Right atrium auricular region (tissue), 2 donors: ENCODE results near the gene MORN4. TPM values are rescaled to one million over a fixed set of nuclear protein-coding genes. Genes with fewer than 3 reads are reported as not detected.

Experiments used
- DNase-seq: peaks from one replicate; pipeline ENCODE4 v3.0.0-alpha.2; 2019; ENCODE audit warnings: low spot score
- H3K27ac ChIP-seq, 2 donors: fragments of 200-600 bp; sonication (generic); 1 replicate in 1 of 2; 2 replicates in 1 of 2; pipeline ENCODE4 v1.5.1; 2016 to 2019
- H3K27me3 ChIP-seq, 2 donors: fragments of 200-600 bp; sonication (generic); one replicate each; pipeline versions ENCODE4 v1.5.1 to v1.6.0; 2017 to 2019
- H3K36me3 ChIP-seq: fragments of 200-600 bp; sonication (generic); one replicate; pipeline ENCODE4 v1.5.1; 2016
- H3K4me1 ChIP-seq, 2 donors: fragments of 200-600 bp; sonication (generic); one replicate each; pipeline versions ENCODE4 v1.5.1 to v1.6.0; 2017 to 2019
- H3K4me3 ChIP-seq, 2 donors: fragments of 200-600 bp; sonication (generic); 1 replicate in 1 of 2; 2 replicates in 1 of 2; pipeline ENCODE4 v1.5.1; 2017 to 2019; ENCODE audit warnings: mild to moderate bottlenecking in 1 of 2, moderate library complexity in 1 of 2
- H3K9me3 ChIP-seq, 2 donors: fragments of 200-600 bp; sonication (generic); one replicate each; pipeline ENCODE4 v1.5.1; 2019
- CTCF ChIP-seq, 2 donors: fragments of 200-600 bp; sonication (generic); IDR thresholded peaks; one replicate each; pipeline ENCODE4 v1.5.1; 2019; ENCODE audit warnings: antibody characterized with exemption in 2 of 2
- total RNA-seq, 2 donors: library from RNA; depleted of rRNA; stranded (reverse); fragments of >200 nt; gene quantifications; one replicate each; pipeline ENCODE4 v1.1.0, GENCODE V29; 2016

MORN4 gene
- total RNA-seq, 2 donors from 2014 or later, result 15.6 to 27.0 TPM

- Histone ChIP-seq H3K9me3 (no peaks in the 10 kb centered on the region), H3K27me3 (no peaks in the 10 kb centered on the region), H3K27ac (no peak overlapping the region), H3K4me1 (peaks cover 0 to 13% of the 10 kb centered on the region in 2 donors), H3K36me3 (peaks cover 33% of the 10 kb centered on the region), H3K4me3 (no peak overlapping the region)
- TF ChIP-seq CTCF (IDR thresholded peaks at IDR 0.05), result no peak
- no peak for DNase-seq
These were observed 65.4 kb downstream of the MORN4 start for GRCh38 chr10:97567891-97568290.

GRCh38 chr10:97566336-97566996 is 66.8 kb downstream of the MORN4 start:
- no peak for DNase-seq
- no peaks in the 10 kb centered on the region for H3K4me1 ChIP-seq
- H3K9me3 ChIP-seq, result no peaks in the 10 kb centered on the region
- peaks cover 33% of the 10 kb centered on the region for H3K36me3 ChIP-seq
- H3K4me3 ChIP-seq, result no peak overlapping the region
- no peaks in the 10 kb centered on the region for H3K27me3 ChIP-seq
- TF ChIP-seq CTCF (IDR thresholded peaks at IDR 0.05), result no peak
- no peak overlapping the region for H3K27ac ChIP-seq

GRCh38 chr10:97564776-97565175 is 68.5 kb downstream of the MORN4 start:
- no peak for DNase-seq
- Histone ChIP-seq H3K27ac (no peak overlapping the region), H3K9me3 (no peaks in the 10 kb centered on the region), H3K4me1 (no peaks in the 10 kb centered on the region), H3K36me3 (peaks cover 19% of the 10 kb centered on the region), H3K27me3 (no peaks in the 10 kb centered on the region), H3K4me3 (no peak overlapping the region)
- TF ChIP-seq CTCF (IDR thresholded peaks at IDR 0.05), result no peak

Other genes with a start within 250 kb of the MORN4 start
- 10 to 100 TPM in 1 of 2 donors, 1 to 10 TPM in 1; 6.1 to 12.3 TPM for gene RRP12, start 232.2 kb downstream of the MORN4 start, total RNA-seq
- 100 to 1,000 TPM; 326 to 434 TPM for gene PGAM1, start 207.3 kb downstream of the MORN4 start, total RNA-seq
- 10 to 100 TPM; 16.0 to 17.5 TPM for gene EXOSC1, start 187.5 kb downstream of the MORN4 start, total RNA-seq
- 10 to 100 TPM; 28.2 to 39.0 TPM for gene ZDHHC16, start 187.3 kb downstream of the MORN4 start, total RNA-seq
- gene MMS19, start 135.1 kb downstream of the MORN4 start, total RNA-seq, result 10 to 100 TPM; 48.0 to 51.8 TPM
- gene UBTD1, start 134.6 kb downstream of the MORN4 start, total RNA-seq, result 10 to 100 TPM; 26.7 to 30.7 TPM
- gene ANKRD2, start 60.7 kb downstream of the MORN4 start, total RNA-seq, result 100 to 1,000 TPM in 1 of 2 donors, 10 to 100 TPM in 1; 25.7 to 204 TPM
- 10 to 100 TPM; 17.6 to 25.6 TPM for gene HOGA1, start 49.1 kb downstream of the MORN4 start, total RNA-seq
- gene C10orf62, start 43.8 kb downstream of the MORN4 start, total RNA-seq, result under 1 TPM; 0.35 to 0.67 TPM
- gene PI4K2A, start 7.2 kb upstream of the MORN4 start, total RNA-seq, result 10 to 100 TPM; 14.7 to 20.2 TPM
- gene AVPI1, start 53.7 kb upstream of the MORN4 start, total RNA-seq, result 10 to 100 TPM; 10.5 to 23.7 TPM
- 10 to 100 TPM in 1 of 2 donors, 1 to 10 TPM in 1; 8.5 to 26.5 TPM for gene MARVELD1, start 80.2 kb upstream of the MORN4 start, total RNA-seq
- 10 to 100 TPM; 14.6 to 16.1 TPM for gene ZFYVE27, start 103.6 kb upstream of the MORN4 start, total RNA-seq
- 100 to 1,000 TPM; 140 to 260 TPM for gene SFRP5, start 138.5 kb upstream of the MORN4 start, total RNA-seq
- 1 to 10 TPM; 1.3 to 3.2 TPM for gene GOLGA7B, start 216.3 kb upstream of the MORN4 start, total RNA-seq